ENCODE data around the gene GLRX3. TPM values are rescaled to one million over a fixed set of nuclear protein-coding genes. Genes with fewer than 3 reads are reported as not detected.

The GLRX3 gene
- total RNA-seq, 2 donors from 2014 or later: 31.5 to 39.9 TPM

DNA sequence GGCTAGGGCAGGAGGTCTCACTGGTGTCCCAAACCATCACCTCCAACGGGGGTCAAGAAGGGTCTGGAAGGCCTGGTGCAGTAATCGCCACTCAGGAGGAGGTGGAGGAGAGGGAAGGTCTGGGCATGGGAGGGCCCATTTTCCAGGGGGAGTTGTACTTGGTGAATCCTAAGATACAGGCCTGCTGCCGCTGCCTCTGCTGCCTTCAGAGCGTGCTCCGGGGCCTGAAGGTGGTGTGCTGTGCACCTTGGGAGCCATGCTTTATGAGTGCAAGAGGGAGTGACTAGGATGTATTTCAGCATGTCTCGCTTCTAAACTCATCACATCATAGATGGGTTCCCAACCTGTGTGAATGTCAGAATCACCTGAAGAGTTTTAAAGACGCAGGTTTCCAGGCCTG is 78.2 kb downstream of the GLRX3 start:
- Mint-ChIP-seq H3K27me3 (no peaks in the 10 kb centered on the region), H3K4me1 (peaks cover 3% of the 10 kb centered on the region), H3K36me3 (ENCODE audit: low read depth) (no peaks in the 10 kb centered on the region), H3K4me3 (no peak overlapping the region), H3K27ac (no peak overlapping the region)
- no peak for ATAC-seq
- no peaks in the 10 kb centered on the region for H3K9me3 ChIP-seq (ENCODE audit: control insufficient read depth, low read length, poor library complexity, severe bottlenecking)
- no peak for DNase-seq

DNA sequence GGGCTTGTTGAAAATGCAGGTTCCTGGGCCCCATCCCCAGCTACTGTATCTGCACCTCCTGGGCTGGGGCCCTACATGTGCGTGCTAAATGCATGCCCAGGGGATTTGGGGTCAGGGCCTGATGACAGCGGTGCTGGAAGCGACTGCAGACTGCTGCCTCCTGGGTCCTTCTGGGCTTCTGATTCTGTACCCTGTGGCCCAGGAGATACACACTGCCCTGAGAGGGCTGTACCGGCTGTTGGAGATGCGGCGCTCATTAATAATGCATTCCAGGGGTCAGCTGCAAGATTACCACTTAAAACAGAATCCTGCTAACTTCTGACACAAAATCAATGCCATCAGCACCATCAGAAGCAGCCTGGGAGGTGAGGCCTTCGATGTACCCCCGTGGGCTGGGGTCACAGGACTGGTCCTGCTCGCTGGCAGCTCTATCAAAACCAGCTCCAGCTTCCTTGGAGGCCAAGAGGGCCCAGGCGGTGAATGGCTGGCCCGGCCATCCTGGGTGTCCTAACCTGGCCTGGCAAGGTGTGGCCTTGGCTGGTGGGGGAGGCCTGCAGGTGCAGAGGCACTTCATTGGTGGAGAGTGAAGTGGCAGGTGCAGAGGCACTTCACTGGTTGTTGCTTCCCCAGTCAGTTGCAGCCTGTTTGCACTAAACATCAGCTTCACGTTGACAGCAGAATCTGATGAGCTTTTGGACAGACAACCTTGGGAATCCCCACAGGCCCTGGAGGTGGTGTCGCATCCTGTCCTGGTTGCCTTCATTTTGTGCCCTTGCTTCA is 79.2 kb downstream of the GLRX3 start:
- Mint-ChIP-seq H3K27ac (no peak overlapping the region), H3K4me3 (no peak overlapping the region), H3K36me3 (ENCODE audit: low read depth) (no peaks in the 10 kb centered on the region), H3K4me1 (peaks cover 6% of the 10 kb centered on the region), H3K27me3 (no peaks in the 10 kb centered on the region)
- no peaks in the 10 kb centered on the region for H3K9me3 ChIP-seq (ENCODE audit: control insufficient read depth, low read length, poor library complexity, severe bottlenecking)
- ATAC-seq: no peak
- DNase-seq: no peak

DNA sequence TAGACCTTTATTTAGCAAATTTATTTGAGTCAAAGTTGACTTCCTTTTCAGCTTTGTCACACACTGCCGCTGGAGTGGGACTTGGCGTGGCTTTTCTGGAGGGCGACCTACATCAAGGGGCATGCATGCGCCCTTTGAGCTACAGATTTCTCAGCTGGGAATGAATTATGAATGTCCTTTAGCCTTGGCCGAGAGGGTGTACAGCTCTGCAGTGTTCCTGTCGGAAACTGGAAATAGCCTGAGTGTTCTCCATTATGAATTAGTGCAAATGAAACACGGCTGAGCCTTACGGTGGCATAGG is 79.7 kb downstream of the GLRX3 start:
- Mint-ChIP-seq H3K4me1 (peaks cover 3% of the 10 kb centered on the region), H3K27ac (no peak overlapping the region), H3K27me3 (no peaks in the 10 kb centered on the region), H3K4me3 (no peak overlapping the region), H3K36me3 (ENCODE audit: low read depth) (no peaks in the 10 kb centered on the region)
- H3K9me3 ChIP-seq (ENCODE audit: control insufficient read depth, low read length, poor library complexity, severe bottlenecking): no peaks in the 10 kb centered on the region
- no peak for DNase-seq
- no peak for ATAC-seq

DNA sequence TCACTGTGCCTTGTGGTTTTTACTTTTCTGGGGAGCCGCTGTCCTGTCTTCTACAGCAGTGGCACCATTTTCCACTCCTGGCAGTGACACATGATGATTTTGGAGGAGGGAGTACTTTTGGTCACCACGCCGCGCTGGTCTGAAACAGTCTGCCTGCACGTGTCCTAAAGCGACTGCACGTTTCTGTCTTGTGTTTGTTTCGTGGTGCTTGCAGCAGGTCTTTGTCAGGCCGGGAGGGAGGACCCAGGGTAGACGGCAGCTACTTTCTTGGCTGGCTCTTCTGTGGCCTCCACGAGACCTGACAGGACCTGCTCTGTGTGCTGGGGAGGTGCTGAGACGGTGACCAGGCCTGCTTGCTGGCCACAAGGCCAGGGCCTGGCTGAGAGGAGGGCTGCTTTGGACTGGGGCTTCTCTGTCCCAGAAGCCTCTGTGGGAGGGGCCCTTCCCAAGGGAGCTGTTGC is 82.0 kb downstream of the GLRX3 start:
- DNase-seq (no peak), ATAC-seq (no peak)
- Mint-ChIP-seq H3K27ac (no peak overlapping the region), H3K27me3 (no peaks in the 10 kb centered on the region), H3K4me1 (peaks cover 3% of the 10 kb centered on the region), H3K4me3 (no peak overlapping the region), H3K36me3 (ENCODE audit: low read depth) (no peaks in the 10 kb centered on the region)
- H3K9me3 ChIP-seq (ENCODE audit: control insufficient read depth, low read length, poor library complexity, severe bottlenecking): no peaks in the 10 kb centered on the region

DNA sequence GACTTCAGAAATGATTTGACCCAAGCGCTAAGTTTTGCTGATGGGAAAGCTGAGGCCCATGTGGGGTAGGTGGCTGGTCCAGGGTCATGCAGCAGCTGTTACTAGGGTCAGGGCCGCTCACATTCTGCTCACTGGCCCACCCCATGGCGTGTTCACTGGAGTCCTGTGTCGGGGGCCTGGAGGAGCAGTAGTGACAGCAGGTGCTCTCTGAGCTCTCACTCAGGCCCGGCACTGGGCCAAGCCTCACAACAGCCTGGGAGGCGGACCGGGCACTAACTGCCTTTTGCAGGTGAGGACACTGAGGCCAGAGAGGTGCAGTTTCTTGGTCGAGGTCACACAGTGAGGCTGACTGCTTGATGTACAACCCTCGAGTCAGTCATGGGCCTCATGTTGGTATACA is 82.7 kb downstream of the GLRX3 start:
- Mint-ChIP-seq H3K4me1 (peaks cover 3% of the 10 kb centered on the region), H3K27ac (no peak overlapping the region), H3K4me3 (no peak overlapping the region), H3K27me3 (no peaks in the 10 kb centered on the region), H3K36me3 (ENCODE audit: low read depth) (no peaks in the 10 kb centered on the region)
- H3K9me3 ChIP-seq (ENCODE audit: control insufficient read depth, low read length, poor library complexity, severe bottlenecking): no peaks in the 10 kb centered on the region
- no peak for ATAC-seq
- DNase-seq: no peak

DNA sequence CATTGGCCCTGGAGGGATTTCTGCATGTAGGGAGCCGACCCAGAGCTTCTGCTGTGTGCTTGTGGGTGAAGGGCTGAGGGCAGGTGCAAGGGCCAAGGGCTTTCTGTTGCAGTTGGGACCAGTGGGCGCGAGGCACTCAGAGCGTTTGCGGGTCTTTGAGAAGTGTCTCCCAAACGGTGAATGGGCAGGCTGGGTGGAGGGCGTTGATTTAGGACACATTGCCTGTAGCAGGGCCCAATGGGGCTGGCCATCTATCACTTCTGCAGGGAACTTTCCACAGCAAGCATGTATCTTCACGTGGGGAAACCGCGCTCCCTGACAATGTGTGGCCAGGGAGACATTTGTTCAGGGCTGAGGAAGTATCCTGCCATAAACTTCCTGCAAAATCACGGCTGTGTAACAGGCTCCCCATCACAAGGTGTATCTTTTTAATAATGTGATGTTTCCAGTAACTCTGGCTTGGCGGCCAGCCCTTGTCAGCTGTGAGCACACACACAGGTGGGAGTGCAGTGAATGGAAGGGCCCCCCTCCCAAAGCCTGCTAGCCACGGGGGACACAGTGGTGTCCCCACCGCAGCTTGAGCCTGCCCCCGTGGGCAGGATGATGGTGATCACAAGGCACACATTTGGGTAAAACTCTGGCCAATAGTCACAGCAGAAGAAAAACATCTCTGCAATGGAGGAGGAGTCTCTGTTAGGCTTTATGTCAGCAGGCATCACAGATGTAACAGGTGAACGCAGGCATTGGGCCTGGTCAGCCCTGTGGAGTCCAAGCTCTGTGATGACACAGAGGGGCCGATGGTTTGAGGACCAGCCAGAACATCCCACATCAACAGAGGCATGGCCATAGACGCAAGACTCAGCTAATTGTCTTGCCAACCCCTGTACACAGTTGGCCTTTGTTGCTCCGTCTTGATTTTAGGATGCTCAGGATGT is 84.3 kb downstream of the GLRX3 start:
- H3K27ac Mint-ChIP-seq: no peak overlapping the region
- H3K4me1 Mint-ChIP-seq: peaks cover 3% of the 10 kb centered on the region
- no peaks in the 10 kb centered on the region for H3K36me3 Mint-ChIP-seq (ENCODE audit: low read depth)
- DNase-seq: no peak
- H3K9me3 ChIP-seq (ENCODE audit: control insufficient read depth, low read length, poor library complexity, severe bottlenecking): no peaks in the 10 kb centered on the region
- ATAC-seq: no peak
- H3K4me3 Mint-ChIP-seq: no peak overlapping the region
- H3K27me3 Mint-ChIP-seq: no peaks in the 10 kb centered on the region

DNA sequence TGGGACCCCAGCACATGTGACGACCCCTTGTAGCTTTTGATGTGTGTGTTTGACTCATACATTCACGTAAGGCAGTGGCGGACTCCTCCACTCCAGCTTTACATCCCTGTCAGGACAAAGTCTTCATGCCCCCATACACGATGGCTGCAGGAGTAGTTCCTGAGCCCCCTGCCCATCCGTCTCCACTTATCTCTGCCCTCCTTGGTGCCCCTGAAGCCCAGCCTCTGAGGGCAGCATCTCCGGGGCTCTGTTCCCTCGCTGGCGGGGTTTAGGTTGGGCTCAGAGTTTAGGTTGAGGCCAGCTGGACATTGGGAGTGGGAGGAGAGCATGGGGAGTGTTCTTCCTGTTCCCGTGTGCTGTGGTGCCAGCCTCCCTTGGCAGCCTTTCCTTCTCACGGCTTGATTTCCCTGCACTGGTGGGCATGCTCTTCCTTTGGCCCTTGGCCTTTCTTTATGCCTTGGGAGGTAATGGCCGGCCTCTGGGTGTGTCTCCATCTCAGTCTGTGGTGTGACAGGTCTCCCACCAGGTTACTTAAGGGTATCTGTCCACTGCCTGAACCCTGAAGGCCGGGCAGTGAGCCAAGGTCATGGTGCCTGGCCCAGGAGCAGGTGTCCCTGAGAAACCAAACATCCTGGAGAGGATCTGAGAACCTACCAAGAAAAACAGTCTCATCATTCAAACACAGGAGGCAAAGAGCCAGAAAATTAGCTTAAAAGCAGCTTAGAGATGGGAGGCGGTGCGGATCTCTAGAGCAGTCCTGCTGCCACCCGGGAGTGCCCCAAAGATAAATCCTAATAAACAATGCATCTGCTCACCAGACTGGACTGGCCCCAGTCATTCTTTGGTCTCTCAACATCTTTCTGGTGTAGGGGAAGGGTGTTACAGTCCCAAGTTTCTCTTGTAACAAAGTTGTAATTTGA is 85.5 kb downstream of the GLRX3 start:
- Mint-ChIP-seq H3K27me3 (no peaks in the 10 kb centered on the region), H3K4me3 (no peak overlapping the region), H3K36me3 (ENCODE audit: low read depth) (no peaks in the 10 kb centered on the region), H3K4me1 (peaks cover 3% of the 10 kb centered on the region), H3K27ac (no peak overlapping the region)
- no peak for ATAC-seq
- DNase-seq: no peak
- no peaks in the 10 kb centered on the region for H3K9me3 ChIP-seq (ENCODE audit: control insufficient read depth, low read length, poor library complexity, severe bottlenecking)

DNA sequence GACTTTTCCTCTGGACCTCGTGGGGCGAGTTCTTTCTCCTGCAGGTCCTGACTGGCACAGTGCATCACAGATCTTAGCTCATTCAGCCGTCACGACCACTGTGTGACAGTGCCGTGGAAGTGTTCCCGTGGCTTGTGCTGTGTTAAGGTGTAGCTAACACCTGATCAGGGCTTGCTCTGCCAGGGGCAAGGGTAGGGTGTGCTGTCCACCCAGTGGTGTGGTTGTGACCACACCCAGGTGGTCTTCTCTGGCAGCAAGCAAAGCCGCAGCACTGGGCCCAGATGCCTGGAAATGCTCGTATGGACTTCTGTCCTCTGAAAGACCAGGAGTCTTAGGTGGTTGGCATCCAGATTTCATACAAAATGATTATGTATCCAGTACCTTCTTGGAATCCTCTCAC is 86.2 kb downstream of the GLRX3 start:
- Mint-ChIP-seq H3K27me3 (no peaks in the 10 kb centered on the region), H3K36me3 (ENCODE audit: low read depth) (no peaks in the 10 kb centered on the region), H3K4me1 (peaks cover 3% of the 10 kb centered on the region), H3K27ac (no peak overlapping the region), H3K4me3 (no peak overlapping the region)
- ATAC-seq: no peak
- no peak for DNase-seq
- no peaks in the 10 kb centered on the region for H3K9me3 ChIP-seq (ENCODE audit: control insufficient read depth, low read length, poor library complexity, severe bottlenecking)

DNA sequence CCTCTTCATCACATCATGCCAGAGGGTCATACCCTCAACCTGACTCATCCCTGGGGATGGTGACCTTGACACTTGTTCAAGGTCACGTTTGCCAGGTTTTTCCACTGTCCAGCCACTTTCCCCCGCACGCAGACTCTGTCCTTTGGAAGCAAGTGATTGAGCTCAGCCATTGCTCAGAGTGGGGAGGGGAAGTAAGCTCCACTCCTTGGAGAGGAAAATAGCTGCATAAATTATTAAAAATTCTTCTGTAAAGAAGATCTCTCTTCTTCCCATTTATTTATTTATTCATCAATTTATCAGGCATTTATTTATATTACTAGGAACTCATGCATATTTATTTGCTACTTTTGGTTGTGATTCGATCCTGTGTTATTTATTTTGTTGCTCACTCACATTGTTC is 88.0 kb downstream of the GLRX3 start:
- H3K36me3 Mint-ChIP-seq (ENCODE audit: low read depth): no peaks in the 10 kb centered on the region
- ATAC-seq (no peak), DNase-seq (no peak)
- peaks cover 3% of the 10 kb centered on the region for H3K4me1 Mint-ChIP-seq
- H3K4me3 Mint-ChIP-seq: no peak overlapping the region
- H3K9me3 ChIP-seq (ENCODE audit: control insufficient read depth, low read length, poor library complexity, severe bottlenecking): no peaks in the 10 kb centered on the region
- H3K27me3 Mint-ChIP-seq: no peaks in the 10 kb centered on the region
- no peak overlapping the region for H3K27ac Mint-ChIP-seq

DNA sequence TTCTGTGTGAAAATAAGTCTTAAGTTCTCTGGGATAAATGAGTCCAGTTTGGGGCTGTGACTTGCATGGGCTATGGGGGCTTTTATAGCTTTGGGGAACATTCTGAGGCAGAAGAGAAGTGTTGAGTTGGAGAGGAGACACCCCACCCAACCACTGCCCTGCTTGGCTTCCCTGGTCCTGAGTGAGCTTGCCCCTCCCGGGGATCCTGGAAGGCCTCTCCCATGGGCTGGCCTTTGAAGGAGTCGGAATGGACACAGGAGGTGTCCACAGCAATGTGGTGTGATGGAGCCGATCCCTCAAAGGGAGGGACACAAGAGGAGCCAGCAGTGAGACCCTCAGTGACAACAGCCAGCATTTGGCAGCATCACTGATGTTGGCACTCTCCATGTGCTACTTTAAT is 89.8 kb downstream of the GLRX3 start:
- H3K4me1 Mint-ChIP-seq: no peaks in the 10 kb centered on the region
- ATAC-seq: no peak
- no peaks in the 10 kb centered on the region for H3K36me3 Mint-ChIP-seq (ENCODE audit: low read depth)
- no peaks in the 10 kb centered on the region for H3K27me3 Mint-ChIP-seq
- DNase-seq: no peak
- no peak overlapping the region for H3K27ac Mint-ChIP-seq
- no peak overlapping the region for H3K4me3 Mint-ChIP-seq
- no peaks in the 10 kb centered on the region for H3K9me3 ChIP-seq (ENCODE audit: control insufficient read depth, low read length, poor library complexity, severe bottlenecking)

DNA sequence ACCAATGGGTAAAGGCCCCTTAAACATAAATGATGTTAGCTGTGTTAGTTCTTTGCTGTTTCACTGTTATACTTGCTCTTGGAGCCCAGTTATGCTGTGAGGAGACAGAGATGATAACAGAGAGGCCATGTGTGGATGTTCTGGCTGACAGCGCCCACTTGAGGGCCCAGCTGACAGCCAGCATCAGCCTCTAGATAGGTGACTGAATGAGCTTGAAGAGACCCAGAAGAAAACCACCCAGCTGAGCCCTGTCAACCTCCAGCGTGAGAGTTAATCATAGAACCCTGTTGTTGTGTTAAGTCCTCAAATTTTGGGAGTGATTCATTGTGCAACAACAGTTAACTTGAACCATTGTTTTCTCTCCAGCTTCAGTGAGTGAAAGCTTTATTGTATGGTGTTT is 91.7 kb downstream of the GLRX3 start:
- H3K9me3 ChIP-seq (ENCODE audit: control insufficient read depth, low read length, poor library complexity, severe bottlenecking): no peaks in the 10 kb centered on the region
- no peak for ATAC-seq
- Mint-ChIP-seq H3K27ac (no peak overlapping the region), H3K36me3 (ENCODE audit: low read depth) (no peaks in the 10 kb centered on the region), H3K27me3 (no peaks in the 10 kb centered on the region), H3K4me3 (no peak overlapping the region), H3K4me1 (no peaks in the 10 kb centered on the region)
- DNase-seq: no peak

Data from T-helper 17 cell (primary cell).